PC-3 (cell line): ENCODE results near the gene AIFM1.

Experiments used
- EZH2 ChIP-seq: fragments of 300-600 bp; sonication (generic); IDR thresholded peaks from one replicate; pipeline ENCODE4 v1.6.1; 2017; ENCODE audit warnings: antibody characterized with exemption, mild to moderate bottlenecking, low read length; ENCODE audit not compliant: unreplicated experiment
- TF ChIP-seq, protein P1 (sequence below): fragments of 300-600 bp; sonication (generic); conservative IDR thresholded peaks from 2 replicates; pipeline ENCODE4 v1.5.1; 2017; ENCODE audit warnings: antibody characterized with exemption, low read depth, mild to moderate bottlenecking, low read length

DNA sequence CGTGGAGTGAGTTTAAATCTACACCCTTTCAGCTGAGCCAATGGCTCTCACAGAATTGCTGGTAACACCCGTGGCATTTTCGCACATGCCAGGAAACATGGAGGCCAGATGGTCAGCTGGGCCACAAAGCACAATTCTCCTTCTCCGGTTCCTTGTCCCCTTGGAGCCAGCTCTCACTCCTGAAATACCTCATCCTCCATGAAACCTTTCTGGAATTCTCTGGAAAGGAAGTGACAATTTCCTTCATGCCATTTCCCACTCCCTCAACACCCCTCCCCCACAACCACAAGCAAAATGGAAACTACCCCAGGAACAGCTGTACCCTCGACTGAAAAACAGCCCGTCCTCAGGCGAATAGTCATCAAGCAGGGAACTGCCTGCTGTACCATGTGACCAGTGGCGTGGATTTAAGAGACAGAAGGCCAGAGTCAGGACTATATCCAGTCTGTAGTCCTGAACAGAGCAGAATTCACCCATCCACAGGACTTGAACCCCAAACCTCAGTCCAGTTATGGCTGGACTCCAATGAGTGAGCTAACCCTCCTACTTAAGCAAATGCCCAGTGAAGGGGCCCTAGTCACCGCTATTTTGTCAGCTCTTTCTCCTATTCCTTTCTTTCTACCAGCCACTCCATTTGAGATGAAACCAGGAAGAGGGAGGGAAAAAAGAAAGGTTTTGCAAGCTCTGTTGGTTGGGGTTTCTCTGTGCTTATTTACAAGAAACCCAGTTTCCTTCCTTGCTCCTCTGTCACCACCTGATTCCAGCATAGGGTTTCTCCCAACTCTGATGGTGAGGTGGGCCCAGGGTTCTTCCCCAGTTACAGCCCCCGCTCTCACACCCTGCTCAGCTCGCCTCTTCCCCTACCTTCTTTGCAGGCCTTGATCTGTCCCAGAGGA lies 79.8 kb downstream of the AIFM1 start:
- TF ChIP-seq, protein P1, sequence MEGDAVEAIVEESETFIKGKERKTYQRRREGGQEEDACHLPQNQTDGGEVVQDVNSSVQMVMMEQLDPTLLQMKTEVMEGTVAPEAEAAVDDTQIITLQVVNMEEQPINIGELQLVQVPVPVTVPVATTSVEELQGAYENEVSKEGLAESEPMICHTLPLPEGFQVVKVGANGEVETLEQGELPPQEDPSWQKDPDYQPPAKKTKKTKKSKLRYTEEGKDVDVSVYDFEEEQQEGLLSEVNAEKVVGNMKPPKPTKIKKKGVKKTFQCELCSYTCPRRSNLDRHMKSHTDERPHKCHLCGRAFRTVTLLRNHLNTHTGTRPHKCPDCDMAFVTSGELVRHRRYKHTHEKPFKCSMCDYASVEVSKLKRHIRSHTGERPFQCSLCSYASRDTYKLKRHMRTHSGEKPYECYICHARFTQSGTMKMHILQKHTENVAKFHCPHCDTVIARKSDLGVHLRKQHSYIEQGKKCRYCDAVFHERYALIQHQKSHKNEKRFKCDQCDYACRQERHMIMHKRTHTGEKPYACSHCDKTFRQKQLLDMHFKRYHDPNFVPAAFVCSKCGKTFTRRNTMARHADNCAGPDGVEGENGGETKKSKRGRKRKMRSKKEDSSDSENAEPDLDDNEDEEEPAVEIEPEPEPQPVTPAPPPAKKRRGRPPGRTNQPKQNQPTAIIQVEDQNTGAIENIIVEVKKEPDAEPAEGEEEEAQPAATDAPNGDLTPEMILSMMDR, result no peak
- no peak for TF ChIP-seq EZH2
